IMR-90 (cell line): ENCODE measurements around the gene CCDC69. TPM values are rescaled to one million over a fixed set of nuclear protein-coding genes. Genes with fewer than 3 reads are reported as not detected.

Experiments used
- ATAC-seq: fragments of 200-7000 bp; cut with Tn5 transposase; 2 replicates; pipeline ENCODE4 v1.9.1; 2020; ENCODE audit warnings: low read depth, mild to moderate bottlenecking, moderate library complexity
- BruUV-seq: library from RNA; stranded (reverse); fragments of 400-500 nt; replicated peaks from 2 replicates; lab custom pipeline; 2021; lab: Mats Ljungman, UMichigan
- CTCF ChIA-PET: fragments of 300-600 bp; formaldehyde crosslinking; extraction: SDS; loops from one replicate; lab custom pipeline; 2021; ENCODE audit warnings: antibody characterized with exemption; lab: Yijun Ruan, JAX
- POLR2A ChIA-PET: fragments of 300-600 bp; sonication (Branson Sonifier 250); formaldehyde crosslinking; loops from one replicate; lab custom pipeline; 2022; ENCODE audit warnings: antibody characterized with exemption; ENCODE audit not compliant: unreplicated experiment; lab: Charles Lee
- DNase-seq: peaks from one replicate; pipeline ENCODE4 v3.0.0; 2013
- H2AFZ ChIP-seq: replicated peaks from 2 replicates; pipeline ENCODE3; 2013; ENCODE audit warnings: low read length, mild to moderate bottlenecking; ENCODE audit not compliant: poor library complexity
- H2AK5ac ChIP-seq: 2 replicates; pipeline ENCODE4 v1.6.1; 2013; ENCODE audit warnings: low read depth, low read length, inconsistent platforms
- H2AK9ac ChIP-seq: replicated peaks from 2 replicates; pipeline ENCODE3; 2013; ENCODE audit warnings: mild to moderate bottlenecking, low read depth, low read length, moderate library complexity; ENCODE audit not compliant: poor library complexity
- H2BK120ac ChIP-seq: 2 replicates; pipeline ENCODE4 v1.6.1; 2013; ENCODE audit warnings: low read depth, low read length, inconsistent platforms
- H2BK15ac ChIP-seq: 3 replicates; pipeline ENCODE4 v1.6.1; 2013; ENCODE audit warnings: low read depth, low read length, inconsistent platforms
- H2BK20ac ChIP-seq: 2 replicates; pipeline ENCODE4 v1.6.1; 2013; ENCODE audit warnings: low read depth, mild to moderate bottlenecking, inconsistent platforms, low read length, moderate library complexity
- H2BK5ac ChIP-seq: 2 replicates; pipeline ENCODE4 v1.6.1; 2013; ENCODE audit warnings: mild to moderate bottlenecking, low read depth, low read length, inconsistent platforms; ENCODE audit not compliant: poor library complexity, severe bottlenecking
- H3K14ac ChIP-seq: replicated peaks from 2 replicates; pipeline ENCODE4 v1.6.1; 2013; ENCODE audit warnings: low read depth, low read length, inconsistent platforms
- H3K18ac ChIP-seq: 2 replicates; pipeline ENCODE4 v1.6.1; 2013; ENCODE audit warnings: low read depth, low read length, control low read depth
- H3K23ac ChIP-seq: 2 replicates; pipeline ENCODE4 v1.6.1; 2013; ENCODE audit warnings: low read depth, low read length, inconsistent platforms
- H3K27ac ChIP-seq: 2 replicates; pipeline ENCODE4 v1.5.1; 2013; ENCODE audit warnings: mild to moderate bottlenecking, control low read depth, low read length; ENCODE audit not compliant: insufficient read depth
- H3K27me3 ChIP-seq: 2 replicates; pipeline ENCODE4 v1.6.1; 2013; ENCODE audit warnings: low read length; ENCODE audit not compliant: control insufficient read depth, insufficient read depth
- H3K36me3 ChIP-seq: 2 replicates; pipeline ENCODE4 v1.6.1; 2013; ENCODE audit warnings: low read length, mixed read lengths; ENCODE audit not compliant: control insufficient read depth, insufficient read depth
- H3K4ac ChIP-seq: 2 replicates; pipeline ENCODE4 v1.6.1; 2013; ENCODE audit warnings: low read depth, low read length, inconsistent platforms
- H3K4me1 ChIP-seq: 2 replicates; pipeline ENCODE4 v1.6.1; 2013; ENCODE audit warnings: low read length, mixed read lengths; ENCODE audit not compliant: control insufficient read depth, insufficient read depth
- H3K4me2 ChIP-seq: 2 replicates; pipeline ENCODE4 v1.6.1; 2013; ENCODE audit warnings: low read depth, mild to moderate bottlenecking, control low read depth, low read length, moderate library complexity
- H3K4me3 ChIP-seq: 2 replicates; pipeline ENCODE4 v1.5.1; 2013; ENCODE audit warnings: low read depth, mild to moderate bottlenecking, control low read depth, low read length, moderate library complexity; ENCODE audit not compliant: insufficient read depth
- H3K56ac ChIP-seq: 2 replicates; pipeline ENCODE4 v1.6.1; 2013; ENCODE audit warnings: low read length, inconsistent platforms; ENCODE audit not compliant: insufficient read depth; ENCODE audit errors: extremely low read depth
- H3K79me1 ChIP-seq, 2 experiments: 2 replicates each; pipeline ENCODE4 v1.6.1; 2013; ENCODE audit warnings: low read length in 2 of 2, inconsistent platforms in 1 of 2, low read depth in 1 of 2
- H3K9ac ChIP-seq: 2 replicates; pipeline ENCODE4 v1.6.1; 2013; ENCODE audit warnings: low read depth, low read length, control low read depth
- H3K9me1 ChIP-seq: 2 replicates; pipeline ENCODE4 v1.6.1; 2013; ENCODE audit warnings: low read length, inconsistent platforms; ENCODE audit not compliant: insufficient read depth
- H3K9me3 ChIP-seq: 2 replicates; pipeline ENCODE4 v1.6.1; 2013; ENCODE audit warnings: low read length; ENCODE audit not compliant: control insufficient read depth, insufficient read depth
- H4K20me1 ChIP-seq: 2 replicates; pipeline ENCODE4 v1.6.1; 2013; ENCODE audit warnings: low read length, inconsistent platforms; ENCODE audit not compliant: insufficient read depth
- H4K5ac ChIP-seq: 2 replicates; pipeline ENCODE4 v1.6.1; 2013; ENCODE audit warnings: mild to moderate bottlenecking, low read depth, low read length, control low read depth
- H4K8ac ChIP-seq, 2 experiments: 2 replicates each; pipeline ENCODE4 v1.6.1; 2013; ENCODE audit warnings: low read depth in 2 of 2, low read length in 2 of 2, control low read depth in 1 of 2, inconsistent platforms in 1 of 2
- H4K91ac ChIP-seq: 2 replicates; pipeline ENCODE4 v1.6.1; 2013; ENCODE audit warnings: low read depth, low read length, inconsistent platforms; ENCODE audit not compliant: insufficient read depth
- CHD1 ChIP-seq: IDR thresholded peaks from 2 replicates; pipeline ENCODE4 v1.6.1; 2012; ENCODE audit warnings: low read depth, low read length, improper control_type of control experiment
- ELK1 ChIP-seq: fragments of 150-350 bp; IDR thresholded peaks from 2 replicates; pipeline ENCODE4 v1.6.1; 2016; ENCODE audit warnings: low read depth, mild to moderate bottlenecking, low read length, moderate library complexity, borderline replicate concordance
- FOS ChIP-seq: fragments of 150-350 bp; IDR thresholded peaks from 2 replicates; pipeline ENCODE4 v1.6.1; 2016; ENCODE audit warnings: low read depth, low read length
- MAFK ChIP-seq: IDR thresholded peaks from 2 replicates; pipeline ENCODE4 v1.6.1; 2012; ENCODE audit warnings: low read depth, low read length, improper control_type of control experiment
- MAZ ChIP-seq: IDR thresholded peaks from 2 replicates; pipeline ENCODE4 v1.6.1; 2012; ENCODE audit warnings: low read depth, mild to moderate bottlenecking, low read length, improper control_type of control experiment, moderate library complexity, borderline replicate concordance
- MXI1 ChIP-seq: IDR thresholded peaks from 2 replicates; pipeline ENCODE4 v1.6.1; 2012; ENCODE audit warnings: low read depth, mild to moderate bottlenecking, low read length, moderate library complexity, borderline replicate concordance
- NFE2L2 ChIP-seq: fragments of 150-350 bp; IDR thresholded peaks from 2 replicates; pipeline ENCODE4 v1.6.1; 2016; ENCODE audit warnings: low read depth, mild to moderate bottlenecking, low read length
- POLR2A ChIP-seq: IDR thresholded peaks from 2 replicates; pipeline ENCODE4 v1.6.1; 2012; ENCODE audit warnings: mild to moderate bottlenecking, low read depth, low read length
- RFX5 ChIP-seq: IDR thresholded peaks from 2 replicates; pipeline ENCODE4 v1.8.0; 2012; ENCODE audit warnings: low read depth, mild to moderate bottlenecking, low read length, moderate library complexity
- WGBS, 2 experiments: methylation state at CpG; one replicate each; pipeline versions ENCODE4 v1.1.5 to v1.1.7; 2013; ENCODE audit warnings: missing lambda C conversion rate in 2 of 2; ENCODE audit not compliant: insufficient read length in 1 of 2; ENCODE audit errors: extremely low coverage in 2 of 2; 5-methylcytosine and 5-hydroxymethylcytosine counted together
- dilution Hi-C: fragments of 300-500 bp; cut with HindIII; formaldehyde crosslinking; loops from one replicate; pipeline ENCODE4 v1.14.3; 2018; ENCODE audit warnings: low sequenced_read_pairs; ENCODE audit not compliant: unreplicated experiment
- in situ Hi-C: fragments of 300-500 bp; cut with MboI; formaldehyde crosslinking; loops from 3 replicates; pipeline ENCODE4 v1.14.3; 2019; ENCODE audit warnings: low sequenced_read_pairs, inconsistent platforms, mixed read lengths
- intact Hi-C: fragments of 100-400 bp; cut with micrococcal nuclease; formaldehyde crosslinking; loops from 2 replicates; pipeline ENCODE4 v1.10.0; 2022
- polyA plus RNA-seq, 3 experiments: library from polyadenylated mRNA; depleted of rRNA; stranded (reverse); fragments of >200 nt; gene quantifications; 2 replicates each; pipeline ENCODE4 v1.2.3, GENCODE V29; 2012; ENCODE audit warnings: low replicate concordance in 1 of 3
- total RNA-seq: library from RNA; depleted of rRNA; stranded (reverse); fragments of >200 nt; gene quantifications from 2 replicates; pipeline ENCODE4 v1.2.3, GENCODE V29; 2012
- TF ChIP-seq, protein P1 (sequence below): conservative IDR thresholded peaks from 2 replicates; pipeline ENCODE4 v1.5.1; 2012; ENCODE audit warnings: mild to moderate bottlenecking, low read depth, low read length, improper control_type of control experiment

Gene CCDC69
- total and polyA plus RNA-seq, 2 of the 4 experiments (the other 2 are of a cell fraction): 0.36 to 0.48 TPM

- Histone ChIP-seq H3K4ac (no peak overlapping the region), H4K5ac (no peak overlapping the region), H3K27ac (no peak overlapping the region), H3K14ac (no peak overlapping the region), H3K56ac (no peak overlapping the region), H2BK15ac (no peak overlapping the region), H3K9ac (no peak overlapping the region), H3K4me3 (no peak overlapping the region), H4K8ac (no peak overlapping the region), H2BK120ac (no peak overlapping the region), H3K9me1 (no peaks in the 10 kb centered on the region), H3K9me3 (no peaks in the 10 kb centered on the region), H3K4me2 (no peak overlapping the region), H3K27me3 (peaks cover 16% of the 10 kb centered on the region), H2AK5ac (no peak overlapping the region), H2AK9ac (no peak overlapping the region), H3K79me1 (no peaks in the 10 kb centered on the region), H4K20me1 (no peaks in the 10 kb centered on the region), H2BK5ac (no peak overlapping the region), H2BK20ac (no peak overlapping the region), H3K4me1 (no peaks in the 10 kb centered on the region), H4K91ac (no peak overlapping the region), H3K23ac (no peak overlapping the region), H2AFZ (no peak overlapping the region), H3K18ac (no peak overlapping the region), H3K36me3 (no peaks in the 10 kb centered on the region)
- WGBS, 2 experiments: 86% methylated on average over 1 of the region's 5 CpGs; no CpG with 5 or more reads in 1 of the 2 experiments
- ATAC-seq (no peak), DNase-seq (no peak)
- in situ Hi-C loops (no loop called here), intact Hi-C loops (no loop called here), dilution Hi-C loops (no loop called here)
- TF ChIP-seq POLR2A (no peak), FOS (no peak), MAZ (no peak), MXI1 (no peak), MAFK (no peak), ELK1 (no peak), NFE2L2 (no peak), CHD1 (no peak), RFX5 (no peak)
- TF ChIP-seq, protein P1, sequence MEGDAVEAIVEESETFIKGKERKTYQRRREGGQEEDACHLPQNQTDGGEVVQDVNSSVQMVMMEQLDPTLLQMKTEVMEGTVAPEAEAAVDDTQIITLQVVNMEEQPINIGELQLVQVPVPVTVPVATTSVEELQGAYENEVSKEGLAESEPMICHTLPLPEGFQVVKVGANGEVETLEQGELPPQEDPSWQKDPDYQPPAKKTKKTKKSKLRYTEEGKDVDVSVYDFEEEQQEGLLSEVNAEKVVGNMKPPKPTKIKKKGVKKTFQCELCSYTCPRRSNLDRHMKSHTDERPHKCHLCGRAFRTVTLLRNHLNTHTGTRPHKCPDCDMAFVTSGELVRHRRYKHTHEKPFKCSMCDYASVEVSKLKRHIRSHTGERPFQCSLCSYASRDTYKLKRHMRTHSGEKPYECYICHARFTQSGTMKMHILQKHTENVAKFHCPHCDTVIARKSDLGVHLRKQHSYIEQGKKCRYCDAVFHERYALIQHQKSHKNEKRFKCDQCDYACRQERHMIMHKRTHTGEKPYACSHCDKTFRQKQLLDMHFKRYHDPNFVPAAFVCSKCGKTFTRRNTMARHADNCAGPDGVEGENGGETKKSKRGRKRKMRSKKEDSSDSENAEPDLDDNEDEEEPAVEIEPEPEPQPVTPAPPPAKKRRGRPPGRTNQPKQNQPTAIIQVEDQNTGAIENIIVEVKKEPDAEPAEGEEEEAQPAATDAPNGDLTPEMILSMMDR: no peak
- BruUV-seq: no TSS peak
- ChIA-PET CTCF (no interaction called here), POLR2A (no interaction called here)
Measured at GRCh38 chr5:151178777-151179488, 45.0 kb downstream of the CCDC69 start.
